Activated CD4-positive, alpha-beta T cell treated with anti-CD3 and anti-CD28 coated beads for 36 hours (primary cell): ENCODE data around the gene MYH11. TPM values are rescaled to one million over a fixed set of nuclear protein-coding genes. Genes with fewer than 3 reads are reported as not detected.
"Not testable (repeated sequence)": the region's sequence is repeated elsewhere in the genome, so short reads cannot be mapped to it uniquely, and the experiment has no call there.

Experiments used
- ATAC-seq: fragments of 200-7000 bp; cut with Tn5 transposase; one replicate; pipeline ENCODE4 v1.10.0; 2021; ENCODE audit warnings: mild to moderate bottlenecking, moderate library complexity
- CTCF ChIA-PET: fragments of 350-600 bp; sonication (Branson Sonifier 250); formaldehyde crosslinking; loops from one replicate; lab custom pipeline; 2021; ENCODE audit warnings: antibody characterized with exemption; lab: Charles Lee
- POLR2A ChIA-PET: fragments of 350-600 bp; sonication (Branson Sonifier 250); formaldehyde crosslinking; loops from one replicate; lab custom pipeline; 2021; ENCODE audit warnings: antibody characterized with exemption, inconsistent platforms; lab: Charles Lee
- DNase-seq: peaks from one replicate; pipeline ENCODE4 v3.0.0-alpha.2; 2020
- H3K27ac Mint-ChIP-seq: one replicate; pipeline ENCODE4 v1.8.0; 2021; ENCODE audit warnings: mixed read lengths
- H3K27me3 Mint-ChIP-seq: one replicate; pipeline ENCODE4 v1.8.0; 2021; ENCODE audit warnings: mixed read lengths
- H3K36me3 Mint-ChIP-seq: one replicate; pipeline ENCODE4 v1.8.0; 2021; ENCODE audit warnings: low read depth, mixed read lengths
- H3K4me1 Mint-ChIP-seq: one replicate; pipeline ENCODE4 v1.8.0; 2021; ENCODE audit warnings: mixed read lengths
- H3K4me3 Mint-ChIP-seq: one replicate; pipeline ENCODE4 v1.8.0; 2021; ENCODE audit warnings: mild to moderate bottlenecking, moderate library complexity, mixed read lengths
- H3K9me3 Mint-ChIP-seq: one replicate; pipeline ENCODE4 v1.8.0; 2021; ENCODE audit warnings: low read depth, mixed read lengths
- intact Hi-C, 2 experiments: fragments of 100-400 bp; cut with DNase I in 1 of 2; cut with micrococcal nuclease in 1 of 2; formaldehyde crosslinking; loops; one replicate each; pipeline versions ENCODE4 v1.14.2 to v1.15.1; 2022 to 2024; cut with DNase I, micrococcal nuclease
- total RNA-seq, 2 experiments: library from RNA; stranded (reverse); gene quantifications; one replicate each; pipeline ENCODE4 v1.2.3, GENCODE V29; 2021

The MYH11 gene
- total RNA-seq, 2 experiments from 2014 or later: not detected

DNA sequence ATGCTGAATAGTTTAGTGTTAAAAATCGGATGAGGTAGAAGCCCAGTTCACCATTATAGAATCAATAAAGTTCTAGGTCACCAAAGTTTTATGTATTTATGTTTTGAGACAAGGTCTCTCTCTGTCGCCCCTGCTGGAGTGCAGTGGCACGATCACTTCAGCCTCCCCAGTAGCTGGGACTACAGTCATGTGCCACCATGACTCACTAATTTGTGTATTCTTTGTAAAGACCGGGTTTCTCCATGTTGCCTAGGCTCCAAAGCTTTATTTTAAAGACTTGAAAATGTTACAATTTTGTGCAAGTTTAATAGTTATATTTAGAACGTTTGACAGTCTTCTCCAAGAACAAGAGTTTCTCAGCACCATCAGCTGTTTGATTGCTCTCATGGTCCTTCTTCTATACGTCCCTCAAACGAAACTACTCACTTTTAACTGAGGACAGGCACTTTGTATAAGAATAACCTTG lies 174.7 kb downstream of the MYH11 start:
- Mint-ChIP-seq H3K36me3 (peaks cover 37% of the 10 kb centered on the region), H3K9me3 (no peaks in the 10 kb centered on the region), H3K4me3 (no peak overlapping the region), H3K27me3 (no peaks in the 10 kb centered on the region), H3K27ac (no peak overlapping the region), H3K4me1 (peaks cover 8% of the 10 kb centered on the region)
- ChIA-PET CTCF (interaction anchor here (0.7 to 1.6 kb wide), 12 partner anchors 11 to 584 kb away, joined by 3 to 10 read pairs (median 3); partner anchors contain the start of gene MARF1), POLR2A (interaction anchor here (0.7 kb wide), 1 partner anchor 41 kb away, joined by 3 read pairs; no protein-coding TSS in a partner anchor)
- intact Hi-C loops: no loop called here
- ATAC-seq (peak; percentile 98), DNase-seq (peak; percentile 77)

DNA sequence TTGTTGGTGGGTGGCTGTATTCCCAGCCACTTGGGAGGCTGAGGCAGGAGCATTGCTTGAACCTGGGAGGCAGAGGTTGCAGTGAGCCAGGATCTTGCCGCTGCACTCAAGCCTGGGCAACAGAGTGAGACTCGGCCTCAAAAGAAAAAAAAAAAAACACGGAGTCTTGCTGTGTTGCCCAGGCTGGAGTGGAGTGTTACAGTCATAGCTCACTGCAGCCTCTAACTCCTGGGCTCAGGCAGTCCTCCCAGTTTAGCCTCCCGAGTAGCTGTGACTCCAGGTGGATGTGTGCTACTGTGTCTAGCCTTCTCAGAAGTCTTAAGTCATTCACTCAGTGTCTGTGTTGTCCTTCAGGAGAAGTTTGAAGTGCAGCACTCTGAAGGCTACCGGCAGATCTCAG lies 179.4 kb downstream of the MYH11 start:
- no peaks in the 10 kb centered on the region for H3K9me3 Mint-ChIP-seq
- no peak overlapping the region for H3K27ac Mint-ChIP-seq
- POLR2A ChIA-PET: no interaction called here
- DNase-seq (no peak), ATAC-seq (no peak)
- H3K36me3 Mint-ChIP-seq: peaks cover 50% of the 10 kb centered on the region
- CTCF ChIA-PET: no interaction called here
- H3K4me1 Mint-ChIP-seq: peaks cover 28% of the 10 kb centered on the region
- intact Hi-C loops: no loop called here
- H3K4me3 Mint-ChIP-seq: no peak overlapping the region
- H3K27me3 Mint-ChIP-seq: no peaks in the 10 kb centered on the region

GRCh38 chr16:15676506-15676905 lies 180.3 kb downstream of the MYH11 start:
- ATAC-seq (no peak), DNase-seq (no peak)
- Mint-ChIP-seq H3K27me3 (no peaks in the 10 kb centered on the region), H3K9me3 (no peaks in the 10 kb centered on the region), H3K27ac (no peak overlapping the region), H3K4me1 (peaks cover 31% of the 10 kb centered on the region), H3K36me3 (peaks cover 53% of the 10 kb centered on the region), H3K4me3 (no peak overlapping the region)
- intact Hi-C loops: no loop called here
- CTCF ChIA-PET: no interaction called here
- POLR2A ChIA-PET: no interaction called here

DNA sequence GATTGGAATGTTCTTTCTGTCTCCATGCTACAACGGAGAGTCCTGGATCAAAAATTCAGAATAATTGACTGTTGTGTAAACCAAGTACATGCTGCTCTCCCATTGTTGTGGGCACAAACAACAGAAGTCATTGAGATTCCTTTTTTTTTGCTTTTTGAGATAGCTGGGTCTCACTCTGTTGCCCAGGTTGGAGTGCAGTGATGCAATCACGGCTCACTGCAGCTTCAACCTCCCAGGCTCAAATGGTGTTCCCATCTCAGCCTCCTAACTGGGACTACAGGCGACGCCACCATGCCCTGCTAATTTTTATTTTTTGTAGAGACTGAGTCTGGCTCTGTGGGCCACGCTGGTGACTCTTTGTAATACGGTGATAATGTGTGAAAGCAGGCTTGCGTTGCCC lies 182.3 kb downstream of the MYH11 start:
- Mint-ChIP-seq H3K27me3 (no peaks in the 10 kb centered on the region), H3K9me3 (no peaks in the 10 kb centered on the region), H3K36me3 (peaks cover 52% of the 10 kb centered on the region), H3K4me1 (peaks cover 34% of the 10 kb centered on the region), H3K27ac (peak overlapping the region; percentile 97), H3K4me3 (no peak overlapping the region)
- POLR2A ChIA-PET: no interaction called here
- DNase-seq (no peak), ATAC-seq (no peak)
- intact Hi-C loops: no loop called here
- CTCF ChIA-PET: no interaction called here

- peaks cover 48% of the 10 kb centered on the region for H3K36me3 Mint-ChIP-seq
- H3K27me3 Mint-ChIP-seq: no peaks in the 10 kb centered on the region
- no peaks in the 10 kb centered on the region for H3K9me3 Mint-ChIP-seq
- H3K4me3 Mint-ChIP-seq: peak overlapping the region; percentile 56
- peaks cover 32% of the 10 kb centered on the region for H3K4me1 Mint-ChIP-seq
- CTCF ChIA-PET: interaction anchor here (0.6 to 1.4 kb wide), 4 partner anchors 27 to 58 kb away, joined by 3 to 4 read pairs (median 4); no protein-coding TSS in a partner anchor
- POLR2A ChIA-PET: interaction anchor here (1.0 kb wide), 1 partner anchor 14 kb away, joined by 3 read pairs; no protein-coding TSS in a partner anchor
- ATAC-seq (peak; percentile 91), DNase-seq (peak; percentile 79)
- peak overlapping the region; percentile 97 for H3K27ac Mint-ChIP-seq
- intact Hi-C loops: loop anchor here in 1 of 2 experiments (1.0 kb wide), 1 partner anchor 22 kb away; the partner anchor contains the start of gene NDE1
Measured at GRCh38 chr16:15672514-15673167, 184.2 kb downstream of the MYH11 start.

DNA sequence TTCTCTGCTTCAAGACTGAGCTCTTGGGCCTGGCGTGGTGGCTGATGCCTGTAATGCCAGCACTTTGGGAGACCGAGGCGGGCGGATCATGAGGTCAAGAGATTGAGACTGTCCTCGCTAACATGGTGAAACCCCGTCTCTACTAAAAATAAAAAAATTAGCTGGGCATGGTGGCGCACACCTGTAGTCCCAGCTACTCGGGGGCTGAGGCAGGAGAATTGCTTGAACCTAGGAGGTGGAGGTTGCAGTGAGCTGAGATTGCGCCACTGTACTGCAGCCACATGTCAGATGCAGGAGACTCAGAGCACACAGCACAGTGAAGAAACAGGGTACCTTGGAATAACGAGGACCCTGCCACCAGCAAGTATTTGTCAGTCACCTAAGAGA lies 184.7 kb downstream of the MYH11 start:
- H3K9me3 Mint-ChIP-seq, H3K4me3 Mint-ChIP-seq, ATAC-seq, H3K27me3 Mint-ChIP-seq, DNase-seq: not testable (repeated sequence)
- H3K36me3 Mint-ChIP-seq: peaks cover 51% of the 10 kb centered on the region
- H3K4me1 Mint-ChIP-seq: peaks cover 32% of the 10 kb centered on the region
- CTCF ChIA-PET: interaction anchor here (0.6 to 2.4 kb wide), 4 partner anchors 10 to 57 kb away, joined by 3 to 10 read pairs (median 4); no protein-coding TSS in a partner anchor
- POLR2A ChIA-PET: interaction anchor here (1.0 kb wide), 1 partner anchor 14 kb away, joined by 3 read pairs; no protein-coding TSS in a partner anchor
- intact Hi-C loops: loop anchor here in 1 of 2 experiments (1.0 kb wide), 1 partner anchor 22 kb away; the partner anchor contains the start of gene NDE1
- H3K27ac Mint-ChIP-seq: peak overlapping the region; percentile 97

DNA sequence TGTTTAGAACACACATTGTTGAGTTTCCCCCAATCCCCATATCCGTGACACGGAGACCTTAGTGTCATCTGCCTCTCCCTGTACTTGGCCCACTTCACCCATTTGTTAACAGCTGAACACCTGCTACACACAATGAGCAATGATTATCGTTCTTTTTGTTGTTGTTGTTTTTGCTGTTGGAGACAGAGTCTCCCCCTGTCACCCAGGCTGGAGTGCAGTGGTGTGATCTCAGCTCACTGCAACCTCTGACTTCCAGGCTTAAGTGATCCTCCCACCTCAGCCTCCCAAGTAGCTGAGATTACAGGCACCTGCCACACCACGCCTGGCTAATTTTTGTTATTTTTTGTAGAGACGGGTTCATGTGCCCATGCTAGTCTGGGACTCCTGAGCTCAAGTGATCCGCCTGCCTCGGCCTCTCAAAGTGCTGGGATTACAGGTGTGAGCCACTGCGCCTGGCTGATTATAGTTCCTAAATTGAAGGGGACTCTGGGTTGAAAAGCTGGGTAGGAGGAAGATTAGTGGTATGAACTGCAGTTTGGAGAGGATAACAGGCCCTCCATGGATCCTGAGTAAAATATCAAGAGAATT lies 185.2 kb downstream of the MYH11 start:
- Mint-ChIP-seq H3K27ac (peak overlapping the region; percentile 97), H3K36me3 (peaks cover 50% of the 10 kb centered on the region), H3K4me1 (peaks cover 32% of the 10 kb centered on the region), H3K4me3 (no peak overlapping the region), H3K9me3 (no peaks in the 10 kb centered on the region), H3K27me3 (no peaks in the 10 kb centered on the region)
- CTCF ChIA-PET: interaction anchor here (0.6 to 2.4 kb wide), 4 partner anchors 10 to 57 kb away, joined by 3 to 10 read pairs (median 4); no protein-coding TSS in a partner anchor
- POLR2A ChIA-PET: interaction anchor here (1.0 kb wide), 1 partner anchor 13 kb away, joined by 3 read pairs; no protein-coding TSS in a partner anchor
- intact Hi-C loops: loop anchor here in 1 of 2 experiments (1.0 kb wide), 1 partner anchor 21 kb away; the partner anchor contains the start of gene NDE1
- ATAC-seq (no peak), DNase-seq (no peak)

- Mint-ChIP-seq H3K4me1 (peaks cover 13% of the 10 kb centered on the region), H3K4me3 (no peak overlapping the region), H3K36me3 (peaks cover 49% of the 10 kb centered on the region), H3K27me3 (no peaks in the 10 kb centered on the region), H3K27ac (no peak overlapping the region), H3K9me3 (no peaks in the 10 kb centered on the region)
- ATAC-seq (no peak), DNase-seq (no peak)
- intact Hi-C loops: no loop called here
- ChIA-PET CTCF (interaction anchor here (0.6 kb wide), 1 partner anchor 24 kb away, joined by 6 read pairs; the partner anchor contains the start of gene MARF1), POLR2A (no interaction called here)
Measured at GRCh38 chr16:15667091-15667742, 189.6 kb downstream of the MYH11 start.

DNA sequence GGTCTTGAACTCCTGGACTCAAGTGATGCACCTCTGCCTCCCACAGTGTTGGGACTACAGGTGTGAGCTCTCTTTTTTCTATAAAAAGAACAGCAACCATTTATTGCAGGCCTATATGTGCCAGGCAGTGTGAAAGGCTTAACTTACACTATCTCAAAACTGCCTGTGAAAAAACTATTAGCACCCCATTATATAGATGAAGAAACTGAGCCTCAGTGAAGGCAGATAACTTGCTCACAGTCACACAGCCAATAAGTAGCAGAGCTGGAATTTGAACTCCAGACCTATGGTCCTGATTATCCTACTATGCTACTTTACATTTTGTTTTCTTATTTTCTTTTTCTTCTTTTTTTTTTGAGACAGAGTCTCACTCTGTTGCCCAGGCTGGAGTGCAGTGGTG lies 191.7 kb downstream of the MYH11 start:
- CTCF ChIA-PET: interaction anchor here (1.4 to 1.6 kb wide), 2 partner anchors 17 to 29 kb away, joined by 3 read pairs; no protein-coding TSS in a partner anchor
- POLR2A ChIA-PET: interaction anchor here (0.6 kb wide), 1 partner anchor 22 kb away, joined by 5 read pairs; the partner anchor contains the start of gene MARF1
- Mint-ChIP-seq H3K27ac (no peak overlapping the region), H3K4me1 (peaks cover 17% of the 10 kb centered on the region), H3K27me3 (no peaks in the 10 kb centered on the region), H3K9me3 (no peaks in the 10 kb centered on the region), H3K36me3 (peaks cover 49% of the 10 kb centered on the region), H3K4me3 (no peak overlapping the region)
- intact Hi-C loops: no loop called here
- no peak for ATAC-seq
- DNase-seq: no peak

DNA sequence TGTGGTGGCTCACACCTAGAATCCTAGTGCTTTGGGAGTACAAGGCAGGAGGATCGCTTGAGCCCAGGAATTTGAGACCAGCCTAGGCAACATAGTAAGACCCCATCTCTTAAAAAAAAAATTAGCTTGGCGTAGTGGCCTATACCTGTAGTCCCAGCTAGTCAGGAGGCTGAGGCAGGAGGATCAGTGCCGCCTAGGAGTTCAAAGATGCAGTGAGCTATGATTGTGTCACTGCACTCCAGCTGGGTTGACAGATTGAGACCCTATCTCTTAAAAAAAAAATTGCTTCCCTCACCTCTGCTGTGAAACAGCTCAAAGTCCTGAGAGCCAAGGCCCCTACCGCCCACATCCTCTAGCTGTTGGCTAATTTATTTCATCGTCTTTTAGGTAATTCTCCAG lies 196.6 kb downstream of the MYH11 start:
- no peaks in the 10 kb centered on the region for H3K9me3 Mint-ChIP-seq
- peaks cover 39% of the 10 kb centered on the region for H3K36me3 Mint-ChIP-seq
- CTCF ChIA-PET: interaction anchor here (1.1 to 1.9 kb wide), 2 partner anchors 15 to 88 kb away, joined by 3 to 6 read pairs; no protein-coding TSS in a partner anchor

More for the DNA sequence above, 196.6 kb downstream of the MYH11 start:
- DNase-seq (no peak), ATAC-seq (no peak)
- H3K4me1 Mint-ChIP-seq: peaks cover 46% of the 10 kb centered on the region
- no peak overlapping the region for H3K4me3 Mint-ChIP-seq
- no peaks in the 10 kb centered on the region for H3K27me3 Mint-ChIP-seq
- POLR2A ChIA-PET: interaction anchor here (0.5 to 0.7 kb wide), 4 partner anchors 10 to 228 kb away, joined by 3 to 6 read pairs (median 4); partner anchors contain the start of gene CEP20
- intact Hi-C loops: no loop called here
- peak overlapping the region; percentile 5 for H3K27ac Mint-ChIP-seq
